Measurements from ENCODE around the gene ADAMTSL1.

ADAMTSL1 gene

DNA sequence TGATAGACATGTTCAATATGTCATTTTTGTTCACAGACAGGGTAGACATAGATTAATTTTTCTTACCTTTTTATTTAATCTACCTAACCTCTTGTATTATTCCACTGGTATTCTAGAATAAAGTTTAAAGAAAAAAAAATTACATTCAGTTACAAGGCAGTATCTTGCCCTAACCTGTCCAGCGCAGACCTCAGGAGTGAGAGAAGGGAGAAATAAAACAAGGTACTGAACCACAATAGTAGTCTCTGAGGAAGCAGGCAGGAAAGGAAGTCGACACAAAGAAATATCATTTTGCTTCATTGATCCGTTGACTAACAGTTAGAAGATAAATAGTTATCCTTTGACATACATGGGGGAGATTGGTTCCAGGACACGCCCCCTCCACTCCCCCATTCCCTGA is 12.5 kb upstream of the ADAMTSL1 start:
- DNase-seq (ENCODE audit: low read depth), result no peak

DNA sequence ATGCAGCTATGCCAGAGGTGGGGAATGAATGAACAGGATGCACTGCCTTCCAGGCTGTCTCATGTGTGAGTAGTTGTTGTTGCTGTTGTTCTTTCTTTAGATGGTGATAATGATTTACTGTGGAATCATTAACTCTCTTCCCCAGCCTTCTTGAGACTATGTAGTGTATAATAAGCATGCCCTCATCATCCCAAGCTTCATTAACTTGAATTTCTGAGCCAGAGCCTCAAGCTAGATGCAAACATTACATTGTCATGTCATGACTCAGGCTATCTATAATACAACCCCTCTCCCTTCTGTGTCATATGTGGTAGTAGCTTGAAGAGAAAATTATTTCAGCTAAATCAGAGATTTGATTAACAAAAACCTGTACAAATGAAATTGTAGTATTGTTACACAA is 10.0 kb upstream of the ADAMTSL1 start:
- no peak for DNase-seq (ENCODE audit: low read depth)

DNA sequence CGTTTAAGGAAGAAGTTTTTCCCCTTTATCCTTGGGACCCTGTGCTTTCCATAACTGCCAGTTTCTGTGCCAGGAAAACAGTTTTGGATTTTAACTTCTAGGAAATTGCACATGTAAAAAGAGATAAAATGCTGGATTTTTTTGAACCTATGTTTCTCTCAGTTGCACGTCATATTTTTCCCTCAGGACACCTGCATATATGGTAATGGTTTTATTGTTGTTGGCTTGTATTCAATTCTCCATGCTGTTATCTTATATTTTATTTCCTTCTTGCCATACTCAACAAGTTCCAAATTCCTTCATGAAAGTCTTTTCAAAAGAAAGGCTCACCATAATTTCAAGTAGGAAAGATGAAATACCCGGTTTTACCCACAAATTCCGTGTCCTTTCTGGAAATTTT is 7.9 kb upstream of the ADAMTSL1 start:
- DNase-seq (ENCODE audit: low read depth), result no peak

DNA sequence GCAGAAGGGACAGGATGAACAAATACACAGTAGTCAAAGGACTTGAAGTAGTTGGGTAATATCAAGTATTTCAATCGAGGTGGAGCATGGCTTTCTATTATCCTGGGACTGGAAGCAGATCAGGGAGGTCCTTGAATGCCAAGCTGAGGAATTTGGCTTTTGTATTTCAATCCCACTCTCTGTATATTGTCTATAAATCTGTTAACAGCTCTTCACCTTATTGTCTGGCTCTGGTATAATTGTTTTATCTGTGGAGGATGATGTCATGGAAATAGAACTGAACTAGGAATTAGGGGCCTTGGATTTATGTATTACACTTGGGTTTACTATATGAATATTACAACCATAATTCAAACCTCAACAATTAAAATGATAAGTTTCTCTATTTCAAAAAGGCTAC is 6.3 kb upstream of the ADAMTSL1 start:
- no peak for DNase-seq (ENCODE audit: low read depth)

DNA sequence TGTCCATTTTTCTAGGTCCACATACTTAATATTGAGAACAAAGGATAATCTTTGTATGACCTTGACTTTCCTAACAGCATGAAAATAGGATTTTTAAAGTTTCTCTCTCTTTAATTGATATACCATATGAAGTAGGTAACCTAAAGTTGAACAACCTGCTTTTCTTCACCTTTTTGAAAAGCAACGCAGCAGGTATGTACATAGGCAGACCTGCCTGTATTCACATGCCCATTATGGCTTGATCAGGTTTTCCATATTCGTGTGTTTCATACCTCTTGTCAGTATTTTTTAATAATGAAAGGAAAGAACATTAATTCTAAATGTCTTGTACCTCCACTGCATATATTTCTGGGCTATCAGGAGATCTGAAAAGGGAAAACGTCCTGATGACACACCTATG is 1.5 kb upstream of the ADAMTSL1 start:
- DNase-seq (ENCODE audit: low read depth), result no peak

DNA sequence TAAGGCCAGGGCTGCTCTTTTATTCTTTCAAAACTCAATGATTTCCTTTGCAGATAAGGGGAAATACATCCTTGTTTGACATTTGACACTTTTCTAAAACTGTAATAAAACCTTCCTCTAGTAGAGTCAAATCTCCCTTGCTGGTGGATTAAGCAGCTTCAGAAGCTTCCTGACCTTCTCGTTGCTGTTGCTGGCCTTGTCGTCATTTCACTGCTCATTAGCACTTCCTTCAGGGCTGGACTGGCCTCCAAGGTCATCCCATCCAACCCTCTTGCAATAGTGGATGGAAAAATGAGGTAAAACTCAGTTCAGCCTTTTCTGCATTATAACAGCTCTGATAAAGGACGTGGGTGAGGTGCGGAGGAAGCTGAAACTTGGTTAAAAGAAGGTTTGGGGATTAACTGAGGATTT is 1.1 kb upstream of the ADAMTSL1 start:
- no peak for DNase-seq (ENCODE audit: low read depth)

DNA sequence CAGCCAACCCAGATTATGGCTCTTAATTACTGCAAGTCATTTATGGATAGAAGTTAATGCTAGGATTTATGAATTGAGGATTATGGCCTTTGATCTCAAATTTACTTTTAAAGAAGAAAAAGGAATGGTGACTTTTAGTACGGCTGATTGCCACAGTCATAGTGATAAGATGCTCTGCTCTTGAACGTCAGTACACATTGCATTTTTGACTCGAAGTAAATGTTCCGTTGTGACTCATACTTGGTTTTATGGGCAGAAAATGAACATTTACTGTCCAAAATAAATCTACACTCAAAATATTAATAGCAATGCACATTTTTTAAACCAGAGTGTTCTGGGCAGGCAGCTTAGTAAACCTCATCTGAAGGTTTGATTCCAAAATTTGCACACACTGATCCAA is 830 bp downstream of the ADAMTSL1 start:
- peak; percentile 49 for DNase-seq (ENCODE audit: low read depth)

DNA sequence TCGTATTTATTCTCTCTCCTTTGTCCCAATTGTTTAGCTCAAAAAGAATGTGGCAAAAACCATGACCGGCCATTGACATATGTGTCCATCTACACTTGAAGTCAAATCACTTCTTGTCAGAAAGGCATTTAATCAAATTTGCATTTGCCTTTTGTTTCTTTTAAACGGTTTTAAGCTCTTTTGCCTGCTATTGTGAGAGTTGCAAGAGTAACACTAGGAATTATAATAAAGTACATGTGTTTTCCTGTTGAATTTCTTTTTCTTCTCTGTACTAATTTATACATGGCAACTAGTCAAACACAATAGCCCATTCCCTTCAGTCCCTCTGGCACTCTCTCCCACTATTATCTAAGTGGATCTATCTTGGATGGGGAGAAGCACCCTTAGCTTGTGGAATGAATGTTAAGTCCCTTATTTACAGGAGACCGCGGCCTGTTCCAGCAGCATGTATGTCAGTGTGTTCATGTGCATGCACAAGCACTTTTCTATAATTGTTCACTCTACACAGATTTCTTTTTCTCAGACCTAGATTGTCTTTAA is 3.2 kb downstream of the ADAMTSL1 start:
- DNase-seq (ENCODE audit: low read depth), result no peak

DNA sequence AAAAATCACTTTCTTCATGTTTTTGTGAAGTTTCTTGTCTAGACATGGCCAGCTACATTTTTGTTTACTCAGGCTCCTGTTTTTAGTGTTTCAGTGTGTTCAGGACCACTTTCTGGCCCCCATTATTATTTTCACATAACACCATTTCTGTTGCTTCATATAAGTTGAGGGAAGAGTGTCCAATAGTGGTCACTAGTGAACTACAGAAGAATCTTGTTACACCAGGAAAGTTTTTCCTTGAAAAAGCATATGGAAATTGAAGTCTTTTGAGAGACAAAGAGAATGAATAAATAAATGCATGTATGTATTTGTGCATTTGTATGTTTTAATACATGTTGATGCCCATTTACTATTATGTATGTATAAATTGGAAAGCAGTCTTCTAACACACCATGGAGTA is 3.8 kb downstream of the ADAMTSL1 start:
- no peak for DNase-seq (ENCODE audit: low read depth)

DNA sequence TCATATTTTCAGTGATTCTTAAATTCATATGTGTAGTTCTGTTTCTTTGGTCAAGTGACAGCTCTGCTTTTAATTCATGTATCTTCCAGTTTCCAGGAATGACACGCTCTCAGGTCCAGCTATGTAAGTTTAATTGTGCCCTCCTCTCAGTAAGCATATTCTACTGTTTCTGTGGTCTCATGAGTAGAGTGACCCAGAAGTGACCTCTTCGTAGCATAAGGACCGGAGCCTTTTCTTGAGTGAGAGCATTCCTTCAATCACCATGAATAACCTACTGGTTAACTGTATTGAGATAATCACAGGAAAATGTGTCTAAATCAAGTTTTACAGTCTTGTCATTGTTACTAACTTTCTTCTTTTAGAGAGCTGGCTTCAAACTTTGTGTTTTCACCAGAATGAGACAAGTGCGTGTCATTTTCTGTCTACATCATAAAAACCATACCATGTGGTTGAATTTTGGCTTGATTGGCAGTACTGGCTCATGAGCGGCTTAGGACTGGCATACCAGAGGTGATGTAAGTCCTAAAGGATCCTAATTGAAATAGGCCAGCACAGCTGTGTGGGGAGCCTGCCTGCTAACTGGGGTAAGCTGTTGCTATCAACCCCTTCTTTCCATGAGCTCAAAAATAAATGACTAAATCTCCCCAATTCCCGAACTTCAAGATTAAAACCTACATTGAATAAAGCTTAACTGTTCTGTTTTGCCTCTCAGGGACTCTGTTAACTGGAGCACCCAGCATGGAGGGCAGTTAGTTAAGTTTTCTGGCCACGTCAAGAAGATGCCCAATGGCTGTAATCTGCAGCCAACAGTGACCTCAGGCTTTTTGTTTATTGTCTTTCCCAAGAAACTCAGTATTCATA is 4.8 kb downstream of the ADAMTSL1 start:
- DNase-seq (ENCODE audit: low read depth), result peak; percentile 73

DNA sequence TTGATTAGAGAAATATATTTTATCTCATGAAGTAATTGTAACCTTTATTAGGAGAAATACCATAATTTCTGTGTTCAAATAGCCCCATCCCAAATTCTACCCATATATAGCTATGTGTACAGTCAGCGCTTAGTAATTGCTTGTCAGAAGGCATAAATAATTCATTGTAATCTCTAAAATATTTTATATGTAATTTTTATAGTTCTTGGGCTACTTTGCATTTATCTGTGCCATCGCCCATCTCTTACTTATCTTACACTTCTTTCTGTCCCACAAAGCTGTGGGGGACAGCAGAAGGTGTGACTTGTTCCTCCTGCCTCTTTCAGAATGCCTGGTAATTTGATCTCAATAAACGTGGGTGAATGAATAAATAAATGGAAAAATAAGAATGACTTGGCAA is 5.5 kb downstream of the ADAMTSL1 start:
- DNase-seq (ENCODE audit: low read depth), result no peak

DNA sequence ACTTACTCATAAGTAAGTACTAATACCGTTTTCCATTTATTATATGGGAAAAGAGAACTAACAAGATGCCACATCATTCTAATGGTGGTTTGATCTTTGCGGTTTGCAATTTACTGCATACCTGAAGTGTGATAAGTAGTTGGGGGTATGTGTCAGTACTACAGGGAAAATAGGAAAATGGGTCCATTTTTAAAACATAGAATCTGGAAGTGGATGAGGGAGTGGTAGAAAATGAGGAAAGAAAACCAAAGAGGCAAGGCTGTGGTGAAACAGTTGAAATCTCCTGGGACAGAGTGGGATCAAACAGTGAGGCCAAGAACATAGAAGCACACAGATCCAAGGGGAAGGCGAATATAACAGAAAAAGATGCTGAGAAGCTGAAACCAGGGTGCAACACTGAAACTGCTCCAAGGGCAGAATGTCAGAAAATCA is 6.7 kb downstream of the ADAMTSL1 start:
- no peak for DNase-seq (ENCODE audit: low read depth)

DNA sequence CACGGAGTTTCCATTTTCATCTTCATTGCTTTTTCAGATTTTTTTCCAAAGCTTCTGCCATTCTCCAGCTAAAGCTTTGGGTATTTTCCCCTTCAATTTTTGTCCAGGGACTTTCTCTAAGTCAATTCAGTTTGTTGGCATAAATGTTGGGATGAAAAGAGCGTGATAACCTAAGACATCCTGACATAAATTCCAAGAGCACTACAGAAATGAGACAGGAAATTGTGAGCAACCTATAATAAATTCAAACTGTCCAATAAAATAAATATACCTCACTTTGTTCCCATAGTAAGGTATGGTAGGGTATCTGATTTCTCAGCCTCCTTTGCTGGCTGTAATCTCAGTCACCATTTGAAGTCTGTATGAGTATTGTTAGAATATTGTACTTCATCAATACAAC is 8.4 kb downstream of the ADAMTSL1 start:
- DNase-seq (ENCODE audit: low read depth), result no peak

DNA sequence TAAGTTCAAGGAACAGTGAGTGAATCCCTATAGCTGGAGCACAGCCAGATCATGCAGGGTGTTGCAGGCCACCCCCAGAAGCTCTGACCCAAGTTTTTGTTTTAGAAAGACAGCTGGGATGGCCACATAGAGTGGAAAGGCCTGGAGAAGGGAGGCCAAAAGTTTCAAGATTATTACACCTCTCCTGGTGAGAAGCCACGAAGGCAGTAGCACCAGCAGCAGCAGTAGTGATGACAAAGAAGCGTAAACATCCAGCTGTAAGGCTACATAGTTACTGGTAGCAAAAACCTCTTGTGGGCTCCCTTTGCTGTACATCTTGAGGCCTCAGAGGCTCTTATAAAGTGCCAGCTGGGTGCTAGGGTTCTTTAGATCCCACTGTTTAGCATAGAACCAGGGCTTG is 11.8 kb downstream of the ADAMTSL1 start:
- DNase-seq (ENCODE audit: low read depth), result no peak

DNA sequence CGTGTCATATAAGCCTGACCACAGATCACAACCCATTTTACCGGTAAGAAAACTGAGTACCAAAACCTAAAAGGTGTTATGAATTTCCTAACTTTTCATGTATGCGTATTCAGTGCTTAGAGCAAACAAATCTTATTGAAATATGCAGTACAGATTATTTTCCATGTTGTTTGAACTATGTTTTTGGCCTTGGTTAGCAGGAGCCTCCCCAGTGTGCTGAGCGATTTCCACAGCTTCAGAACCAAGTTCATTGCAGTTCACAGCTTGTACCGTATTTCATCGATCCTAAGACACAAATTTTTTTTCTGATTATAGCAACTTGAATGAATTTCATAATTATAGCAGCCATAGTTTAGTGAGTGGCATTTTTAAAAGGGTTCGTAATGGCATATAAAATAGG is 13.7 kb downstream of the ADAMTSL1 start:
- no peak for DNase-seq (ENCODE audit: low read depth)

DNA sequence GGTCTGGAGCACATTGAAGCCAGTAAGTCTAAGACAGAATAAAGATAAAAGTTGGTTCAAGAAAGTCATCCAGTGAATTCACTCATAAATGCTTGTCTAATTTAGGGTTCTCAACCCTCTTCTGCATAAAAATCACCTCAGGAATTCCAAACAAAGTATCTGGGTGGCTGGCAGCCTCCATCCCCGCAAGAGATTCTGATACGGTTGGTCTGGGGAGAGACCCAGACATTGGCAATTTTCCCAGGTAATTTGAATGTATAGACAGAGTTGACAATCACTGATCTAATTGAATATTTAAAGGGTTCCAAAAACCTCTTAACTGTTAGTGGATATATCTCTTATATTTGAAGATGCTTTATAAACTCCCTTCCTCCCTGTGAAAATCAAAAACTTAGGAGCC is 14.9 kb downstream of the ADAMTSL1 start:
- DNase-seq (ENCODE audit: low read depth), result no peak

DNA sequence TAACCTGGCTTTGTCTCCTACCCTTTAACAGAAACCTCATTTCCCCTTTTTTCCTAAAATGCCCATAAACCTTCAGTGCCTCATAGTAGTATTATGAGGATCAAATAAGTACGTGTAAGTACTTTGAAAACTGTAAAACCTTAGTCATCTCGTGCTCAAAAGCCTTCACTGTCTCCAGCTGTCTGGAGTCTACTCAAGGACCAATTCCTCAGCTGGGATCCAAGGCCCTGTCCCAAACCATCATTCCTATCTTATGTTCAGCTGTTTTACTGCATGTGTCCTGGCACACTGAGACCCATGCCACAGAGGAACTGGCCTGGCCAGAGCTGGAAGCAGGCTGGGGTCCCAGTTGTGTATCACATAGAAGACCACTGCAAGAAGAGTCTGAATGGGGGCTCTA is 15.9 kb downstream of the ADAMTSL1 start:
- peak; percentile 32 for DNase-seq (ENCODE audit: low read depth)

DNA sequence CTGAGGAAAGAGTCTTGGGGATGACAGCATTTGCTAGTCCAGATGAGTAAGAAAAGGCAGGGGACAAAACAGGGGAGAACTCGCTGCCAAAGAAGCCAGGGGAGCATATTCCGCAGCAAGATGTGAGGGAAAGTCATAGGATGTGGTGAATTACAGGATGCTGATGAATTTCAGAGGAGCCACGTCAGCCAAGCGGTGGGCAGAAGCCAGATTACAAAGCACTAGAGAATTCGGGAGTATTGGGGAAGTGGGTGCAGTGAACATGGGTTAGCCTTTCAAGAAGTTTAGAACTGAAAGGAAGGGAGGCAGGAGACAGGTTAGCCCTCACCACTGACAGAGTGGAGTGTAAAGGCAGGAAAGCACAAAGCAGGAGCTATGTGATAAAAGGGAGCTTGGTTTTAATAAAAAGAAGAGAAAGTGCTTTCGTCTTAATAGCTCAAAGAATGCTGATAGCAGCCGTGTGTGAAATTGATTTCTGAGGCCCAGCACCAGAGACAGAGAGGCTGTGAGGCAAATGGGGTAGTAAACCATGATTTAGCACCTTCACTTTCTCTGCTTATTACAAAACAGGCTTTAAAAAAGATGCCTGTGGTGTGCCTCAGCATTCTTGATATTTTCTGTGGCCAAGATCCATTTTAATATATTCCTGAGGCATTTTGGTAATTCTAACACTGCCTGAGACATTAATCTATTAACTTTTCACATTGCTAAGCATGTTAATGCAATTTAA is 16.9 kb downstream of the ADAMTSL1 start:
- DNase-seq (ENCODE audit: low read depth), result peak; percentile 97

DNA sequence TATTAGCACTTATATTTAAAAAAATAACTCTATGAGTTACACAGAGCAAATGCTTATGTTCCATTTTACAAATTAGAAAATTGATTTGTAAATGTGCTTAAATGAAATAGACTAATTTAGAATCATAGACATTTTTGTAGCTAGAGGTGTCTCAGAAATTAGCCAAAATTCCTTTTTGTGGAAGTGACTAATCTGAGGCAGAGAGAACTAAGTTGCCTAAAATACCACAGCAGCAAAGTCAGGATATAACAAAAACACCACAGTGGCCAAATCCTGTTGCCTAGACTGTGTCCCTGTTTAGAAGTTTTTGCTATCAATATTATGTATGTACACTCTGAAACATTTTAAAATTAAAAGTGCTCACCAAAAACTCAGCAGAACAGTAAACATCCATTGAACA is 18.7 kb downstream of the ADAMTSL1 start:
- DNase-seq (ENCODE audit: low read depth), result no peak

DNA sequence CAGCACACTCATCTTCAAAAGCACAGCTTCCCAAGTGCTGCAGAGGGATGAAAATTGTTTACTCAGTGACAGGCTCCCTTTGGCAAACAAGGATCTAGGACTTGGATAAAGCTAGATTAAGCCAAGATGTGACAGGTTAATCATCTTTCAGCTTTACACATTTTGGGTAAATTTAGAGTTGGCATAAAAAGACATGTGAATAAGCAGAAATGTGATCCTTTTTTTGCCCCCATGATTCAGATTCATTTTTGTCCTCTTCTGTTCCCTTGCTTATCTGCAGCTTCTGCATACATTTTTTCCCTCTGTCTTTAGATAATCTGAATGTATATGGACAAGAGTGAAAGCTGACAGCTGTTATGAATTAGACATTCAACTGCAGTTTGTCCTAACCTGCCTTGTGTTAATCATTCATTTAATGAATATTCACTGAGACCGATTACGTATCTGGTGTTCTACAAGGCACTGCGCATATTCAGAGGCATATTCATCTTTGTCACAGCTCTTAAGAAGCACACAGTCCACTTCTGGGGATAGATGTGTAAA is 19.6 kb downstream of the ADAMTSL1 start:
- DNase-seq (ENCODE audit: low read depth), result no peak

DNA sequence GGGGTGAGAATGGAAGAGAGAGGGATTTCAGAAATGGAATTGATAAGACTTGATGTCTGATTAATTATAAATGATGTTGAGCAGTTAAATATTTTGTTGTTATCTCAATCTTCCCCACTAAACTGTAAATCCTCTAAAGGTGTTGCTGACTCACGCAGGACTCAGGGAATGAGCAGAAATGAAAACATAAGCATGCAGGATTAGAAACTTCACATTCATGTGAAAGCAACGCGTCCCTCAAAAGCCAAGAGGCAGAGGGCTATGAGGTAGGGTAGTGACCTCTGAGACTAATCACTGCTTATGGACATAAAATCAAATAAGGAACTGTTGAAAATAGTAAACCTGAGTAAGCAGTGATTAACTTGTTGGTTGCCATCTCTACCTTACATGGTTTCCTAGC is 21.1 kb downstream of the ADAMTSL1 start:
- DNase-seq (ENCODE audit: low read depth), result no peak

DNA sequence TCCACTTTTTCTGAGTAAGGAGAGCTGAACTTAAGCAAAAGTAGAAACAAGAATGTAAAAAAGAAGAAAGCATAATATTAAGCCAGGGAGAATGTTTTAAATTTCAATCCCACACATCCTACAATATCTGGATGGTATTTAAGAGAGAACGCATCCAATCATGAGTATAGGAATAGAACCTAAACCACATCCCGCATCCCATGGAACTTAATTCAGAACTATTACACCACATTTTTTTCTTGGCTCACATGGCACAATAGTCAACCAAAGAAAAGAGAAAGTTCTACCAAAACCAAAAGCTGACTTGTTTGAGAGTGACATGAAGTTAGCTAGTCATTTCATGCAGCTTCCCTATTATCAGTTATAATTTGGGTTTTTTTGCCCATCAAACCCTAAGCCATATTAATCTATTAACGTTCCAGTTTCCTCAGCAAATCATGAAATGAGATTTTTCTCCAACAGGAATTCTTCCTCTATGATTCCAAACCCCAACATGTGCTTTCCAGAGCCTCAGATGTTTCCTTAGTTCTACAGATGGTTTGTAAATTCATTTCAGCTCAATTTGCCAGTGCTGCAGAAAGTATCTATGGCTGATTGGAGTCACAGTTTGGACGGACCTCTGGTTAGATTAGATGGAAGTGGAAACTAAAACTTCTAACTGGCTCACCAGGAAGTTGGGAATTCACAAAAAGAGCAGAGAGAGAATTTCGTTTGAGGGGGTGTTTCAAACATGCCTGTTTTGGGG is 22.5 kb downstream of the ADAMTSL1 start:
- no peak for DNase-seq (ENCODE audit: low read depth)

All from amniotic epithelial cell (primary cell).